GM12878 (cell line): ENCODE results near the gene VPS54. TPM values are rescaled to one million over a fixed set of nuclear protein-coding genes. Genes with fewer than 3 reads are reported as not detected.

ENCODE experiments used
- ATAC-seq: fragments of 200-7000 bp; cut with Tn5 transposase; 3 replicates; pipeline ENCODE4 v1.9.1; 2020; ENCODE audit warnings: mild to moderate bottlenecking, moderate library complexity
- BruUV-seq: library from RNA; stranded (reverse); fragments of 400-500 nt; replicated peaks from 2 replicates; lab custom pipeline; 2021; lab: Mats Ljungman, UMichigan
- CTCF ChIA-PET: fragments of 300-600 bp; sonication (Branson Sonifier 250); formaldehyde crosslinking; extraction: SDS; loops from one replicate; lab custom pipeline; 2021; ENCODE audit warnings: inconsistent platforms; lab: Yijun Ruan, JAX
- POLR2A ChIA-PET: fragments of 350-600 bp; formaldehyde crosslinking; extraction: SDS; loops from one replicate; lab custom pipeline; 2021; ENCODE audit warnings: inconsistent platforms; lab: Charles Lee
- RAD21 ChIA-PET: fragments of 300-600 bp; sonication (Branson Sonifier 250); formaldehyde crosslinking; loops from one replicate; lab custom pipeline; 2023; ENCODE audit warnings: antibody characterized with exemption; ENCODE audit not compliant: unreplicated experiment; lab: Charles Lee
- SMC1A ChIA-PET: fragments of 300-600 bp; sonication (Branson Sonifier 250); formaldehyde crosslinking; loops from one replicate; lab custom pipeline; 2023; ENCODE audit not compliant: unreplicated experiment, uncharacterized antibody; lab: Charles Lee
- DNase-seq: peaks from one replicate; pipeline ENCODE4 v3.0.0-alpha.2; 2011; ENCODE audit warnings: low read depth, low spot score
- FAIRE-seq: peaks from 3 replicates; lab custom pipeline; 2011; peaks lifted over from hg19 to GRCh38; lab: Jason Lieb, UNC
- H2AFZ ChIP-seq: 2 replicates; pipeline ENCODE4 v1.6.0; 2011; ENCODE audit warnings: low read depth, low read length, control low read depth; ENCODE audit not compliant: control insufficient read depth
- H3K27ac ChIP-seq: 2 replicates; pipeline ENCODE4 v1.5.1; 2011; ENCODE audit warnings: control low read depth; ENCODE audit not compliant: control insufficient read depth, insufficient read depth
- H3K27me3 ChIP-seq, 2 experiments: replicated peaks in 1 of 2; 2 replicates each; pipeline versions ENCODE4 v1.6.0 to v1.6.1; 2011; ENCODE audit warnings: low read length in 1 of 2; ENCODE audit not compliant: control insufficient read depth in 2 of 2, insufficient read depth in 2 of 2
- H3K36me3 ChIP-seq, 2 experiments: 2 replicates each; pipeline ENCODE4 v1.5.1; 2011; ENCODE audit warnings: low read length in 1 of 2; ENCODE audit not compliant: control insufficient read depth in 2 of 2, insufficient read depth in 2 of 2
- H3K4me1 ChIP-seq: 2 replicates; pipeline ENCODE4 v1.6.1; 2011; ENCODE audit warnings: mild to moderate bottlenecking, low read length, moderate library complexity, mixed read lengths; ENCODE audit not compliant: control insufficient read depth, insufficient read depth
- H3K4me2 ChIP-seq: 2 replicates; pipeline ENCODE4 v1.6.0; 2011; ENCODE audit warnings: control low read depth; ENCODE audit not compliant: control insufficient read depth, insufficient read depth
- H3K4me3 ChIP-seq: fragments of 200-600 bp; sonication (generic); 2 replicates; pipeline ENCODE4 v1.5.1; 2016
- H3K79me2 ChIP-seq: 2 replicates; pipeline ENCODE4 v1.6.0; 2011; ENCODE audit warnings: low read length; ENCODE audit not compliant: control insufficient read depth, insufficient read depth
- H3K9ac ChIP-seq: 2 replicates; pipeline ENCODE4 v1.8.0; 2011; ENCODE audit warnings: low read length, control low read depth, mixed read lengths; ENCODE audit not compliant: control insufficient read depth, insufficient read depth
- H3K9me3 ChIP-seq: replicated peaks from 3 replicates; pipeline ENCODE4 v1.5.1; 2011; ENCODE audit warnings: mild to moderate bottlenecking, low read length; ENCODE audit not compliant: control insufficient read depth, insufficient read depth
- H4K20me1 ChIP-seq: 2 replicates; pipeline ENCODE4 v1.6.0; 2011; ENCODE audit not compliant: control insufficient read depth, insufficient read depth
- BCL3 ChIP-seq: IDR thresholded peaks from 2 replicates; pipeline ENCODE4 v1.6.1; 2011; ENCODE audit warnings: borderline replicate concordance, low read depth, mild to moderate bottlenecking, moderate library complexity, low read length; ENCODE audit not compliant: insufficient read depth, poor library complexity, severe bottlenecking
- CHD4 ChIP-seq: fragments of 200-600 bp; sonication (generic); IDR thresholded peaks from 2 replicates; pipeline ENCODE4 v1.6.1; 2016; ENCODE audit warnings: mild to moderate bottlenecking
- EGR1 ChIP-seq, 2 experiments: IDR thresholded peaks; 1 replicate in 1 of 2; 2 replicates in 1 of 2; pipeline ENCODE4 v1.6.1; 2011 to 2012; ENCODE audit warnings: low read depth in 2 of 2, low read length in 2 of 2, borderline replicate concordance in 1 of 2, mild to moderate bottlenecking in 1 of 2, moderate library complexity in 1 of 2
- GATAD2B ChIP-seq: fragments of 450-650 bp; conservative IDR thresholded peaks from 2 replicates; pipeline ENCODE4 v1.6.1; 2017; ENCODE audit warnings: low read depth, mild to moderate bottlenecking, moderate library complexity
- HDGF ChIP-seq: fragments of 450-650 bp; IDR thresholded peaks from 2 replicates; pipeline ENCODE4 v1.6.1; 2016; ENCODE audit warnings: antibody characterized with exemption
- IKZF2 ChIP-seq, 2 experiments: fragments of 450-650 bp; IDR thresholded peaks; 2 replicates each; pipeline ENCODE4 v1.6.1; 2017; ENCODE audit warnings: mild to moderate bottlenecking in 2 of 2, moderate library complexity in 2 of 2
- NKRF ChIP-seq: fragments of 450-650 bp; conservative IDR thresholded peaks from 2 replicates; pipeline ENCODE4 v1.6.1; 2017; ENCODE audit warnings: mild to moderate bottlenecking, moderate library complexity
- POLR2A ChIP-seq: IDR thresholded peaks from 2 replicates; pipeline ENCODE4 v1.6.1; 2011; ENCODE audit warnings: low read depth, mild to moderate bottlenecking, low read length
- RAD21 ChIP-seq: IDR thresholded peaks from 2 replicates; pipeline ENCODE4 v1.6.1; 2011; ENCODE audit warnings: mild to moderate bottlenecking, low read depth, low read length, moderate library complexity; ENCODE audit not compliant: insufficient read depth
- REST ChIP-seq: IDR thresholded peaks from 2 replicates; pipeline ENCODE4 v1.6.1; 2012; ENCODE audit warnings: mild to moderate bottlenecking, low read depth, low read length
- SKIL ChIP-seq: fragments of 450-650 bp; IDR thresholded peaks from 2 replicates; pipeline ENCODE4 v1.6.1; 2017; ENCODE audit warnings: mild to moderate bottlenecking, low read depth, inconsistent platforms; ENCODE audit not compliant: poor library complexity, severe bottlenecking
- WGBS: methylation state at CpG from one replicate; pipeline ENCODE4 v1.1.6; 2016; ENCODE audit warnings: low lambda C conversion rate; ENCODE audit not compliant: insufficient replicate concordance, insufficient coverage; ENCODE audit errors: missing lambda C conversion rate; 5-methylcytosine and 5-hydroxymethylcytosine counted together
- in situ Hi-C: fragments of 300-500 bp; cut with MboI; formaldehyde crosslinking; loops from 9 replicates; pipeline ENCODE4 v1.14.3; 2018; ENCODE audit warnings: mixed read lengths
- intact Hi-C: fragments of 100-400 bp; cut with micrococcal nuclease; formaldehyde crosslinking; loops from one replicate; pipeline ENCODE4 v1.14.2; 2022; ENCODE audit not compliant: unreplicated experiment
- polyA plus RNA-seq, 11 experiments: library from polyadenylated mRNA; depleted of rRNA in 4 of 11; unstranded in 6 of 11; stranded (reverse) in 5 of 11; fragments of >200 nt; fragmentation: Nextera tagmentation in 4 of 11; fragmentation: Illumina TruSeq in 1 of 11; extraction: Ambion mirVana in 4 of 11; extraction: Trizol in 1 of 11; gene quantifications; 1 replicate in 1 of 11; 2 replicates in 10 of 11; pipeline versions ENCODE4 v1.2.1 to v1.2.3, GENCODE V29; 2011 to 2016; ENCODE audit warnings: inconsistent platforms in 2 of 11, missing spikeins in 2 of 11, low read depth in 1 of 11
- total RNA-seq, 4 experiments: library from RNA; depleted of rRNA in 3 of 4; stranded (reverse); fragments of >200 nt in 3 of 4; fragmentation: Illumina TruSeq in 1 of 4; extraction: Trizol in 1 of 4; gene quantifications; 2 replicates each; pipeline versions ENCODE4 v1.2.1 to v1.2.3, GENCODE V29; 2013 to 2021

Gene VPS54
- total and polyA plus RNA-seq, 10 of the 15 experiments (the other 5 are each of a cell fraction or from before 2014, with no cell fraction given), result 1.6 to 16.2 (median 9.3) TPM

- ATAC-seq (no peak; the same call in 2 of the 3 replicates), FAIRE-seq (no peak), DNase-seq (no peak)
- Histone ChIP-seq H3K27ac (no peak overlapping the region), H4K20me1 (no peaks in the 10 kb centered on the region), H2AFZ (no peak overlapping the region), H3K4me2 (no peak overlapping the region), H3K9ac (no peak overlapping the region), H3K4me1 (peaks cover 24% of the 10 kb centered on the region; the same call in 1 of the 2 replicates), H3K27me3 (no peaks in the 10 kb centered on the region), H3K79me2 (no peaks in the 10 kb centered on the region), H3K36me3 (no peaks in the 10 kb centered on the region), H3K4me3 (no peak overlapping the region), H3K9me3 (no peaks in the 10 kb centered on the region)
- no TSS peak for BruUV-seq
- WGBS, result 84% methylated on average over 4 of the region's 4 CpGs
- POLR2A ChIA-PET, result interaction anchor here (0.6 to 1.5 kb wide), 3 partner anchors 23 to 40 kb away, joined by 3 read pairs; no protein-coding TSS in a partner anchor
- RAD21 ChIA-PET, result interaction anchor here (0.5 to 2.7 kb wide), 3 partner anchors 40 to 264 kb away, joined by 3 to 13 read pairs (median 3); no protein-coding TSS in a partner anchor
- SMC1A ChIA-PET, result interaction anchor here (1.2 to 3.4 kb wide), 5 partner anchors 10 to 265 kb away, joined by 4 to 22 read pairs (median 9); no protein-coding TSS in a partner anchor
- in situ Hi-C loops (no loop called here), intact Hi-C loops (no loop called here)
- CTCF ChIA-PET, result interaction anchor here (0.8 to 1.5 kb wide), 4 partner anchors 38 to 424 kb away, joined by 3 to 5 read pairs (median 4); no protein-coding TSS in a partner anchor
- TF ChIP-seq IKZF2 (IDR thresholded peaks at IDR 0.05) (no peak), HDGF (no peak), RAD21 (no peak), NKRF (no peak), CHD4 (no peak), EGR1 (IDR thresholded peaks at IDR 0.05; ENCODE audit: borderline replicate concordance in 1 of 2, low read depth in 2 of 2, low read length in 2 of 2) (no peak), GATAD2B (no peak), POLR2A (no peak), SKIL (no peak), BCL3 (no peak), REST (no peak)
Observed at GRCh38 chr2:64063924-64064331, 44.7 kb upstream of the VPS54 start.
